Medulla oblongata (tissue), 1 donor: Measurements from ENCODE around the gene SGMS1.

ENCODE experiments used
- DNase-seq: peaks from one replicate; pipeline ENCODE4 v3.0.0-alpha.2; 2015; ENCODE audit errors: extremely low spot score

Gene SGMS1

GRCh38 chr10:50334273-50334672, 289.5 kb downstream of the SGMS1 start:
- DNase-seq = no peak

GRCh38 chr10:50333872-50334271, 289.9 kb downstream of the SGMS1 start:
- no peak for DNase-seq

GRCh38 chr10:50332108-50332842, 291.5 kb downstream of the SGMS1 start:
- DNase-seq = no peak

GRCh38 chr10:50331486-50331885, 292.3 kb downstream of the SGMS1 start:
- DNase-seq = no peak

- DNase-seq = no peak
Measured at GRCh38 chr10:50326757-50327701, 296.7 kb downstream of the SGMS1 start.

- no peak for DNase-seq
Measured at GRCh38 chr10:50326172-50326555, 297.6 kb downstream of the SGMS1 start.

- no peak for DNase-seq
Measured at GRCh38 chr10:50325449-50326171, 298.1 kb downstream of the SGMS1 start.

GRCh38 chr10:50324680-50325393, 298.9 kb downstream of the SGMS1 start:
- DNase-seq = no peak

GRCh38 chr10:50324046-50324445, 299.7 kb downstream of the SGMS1 start:
- DNase-seq = no peak

- no peak for DNase-seq
Measured at GRCh38 chr10:50322077-50322476, 301.7 kb downstream of the SGMS1 start.

- DNase-seq = no peak
Measured at GRCh38 chr10:50318129-50318528, 305.6 kb downstream of the SGMS1 start.

- no peak for DNase-seq
Measured at GRCh38 chr10:50316695-50317648, 306.8 kb downstream of the SGMS1 start.

GRCh38 chr10:50316174-50316573, 307.6 kb downstream of the SGMS1 start:
- DNase-seq = no peak

GRCh38 chr10:50315424-50315823, 308.3 kb downstream of the SGMS1 start:
- no peak for DNase-seq

- DNase-seq = no peak
Measured at GRCh38 chr10:50314169-50315071, 309.3 kb downstream of the SGMS1 start.

- no peak for DNase-seq
Measured at GRCh38 chr10:50312464-50313437, 311.0 kb downstream of the SGMS1 start.

GRCh38 chr10:50310560-50311174, 313.1 kb downstream of the SGMS1 start:
- no peak for DNase-seq

- DNase-seq = no peak
Measured at GRCh38 chr10:50309342-50309741, 314.4 kb downstream of the SGMS1 start.
